Measurements from ENCODE around the gene ZNF609.

The ZNF609 gene

DNA sequence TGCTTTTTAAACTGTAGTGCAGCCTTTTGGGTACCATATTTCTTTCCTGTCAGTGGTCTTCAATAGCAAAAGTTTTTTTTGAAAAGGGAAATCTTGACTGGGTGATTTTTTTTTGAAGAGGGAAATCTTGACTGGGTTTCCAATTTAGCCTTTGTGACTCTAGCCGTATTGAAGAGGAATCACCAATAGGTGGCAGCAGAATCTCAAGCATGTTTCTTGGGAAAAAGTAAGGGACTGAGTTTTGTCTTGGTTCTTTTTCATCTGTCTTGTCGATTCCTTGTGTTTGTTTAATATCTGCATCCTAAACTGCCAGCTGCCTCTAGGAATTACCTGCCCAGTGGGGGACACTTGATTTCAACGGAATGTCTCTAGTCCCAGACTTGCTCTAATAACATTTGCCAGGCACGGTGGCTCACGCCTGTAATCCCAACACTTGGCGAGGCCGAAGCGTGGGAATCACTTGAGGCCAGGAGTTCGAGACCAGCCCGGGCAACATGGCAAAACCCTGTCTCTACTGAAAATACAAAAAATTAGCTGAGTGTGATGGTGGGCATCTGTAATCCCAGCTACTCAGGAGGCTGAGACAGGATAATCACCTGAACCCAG, 225.9 kb downstream of the ZNF609 start:
- peak; percentile 64 for TF ChIP-seq CTCF (IDR thresholded peaks at IDR 0.05; ENCODE audit: control insufficient read depth, extremely low read depth, insufficient read depth)
- H3K4me3 ChIP-seq (ENCODE audit: low read depth, low read length) = no peak overlapping the region
- DNase-seq (ENCODE audit: low read depth) = no peak

DNA sequence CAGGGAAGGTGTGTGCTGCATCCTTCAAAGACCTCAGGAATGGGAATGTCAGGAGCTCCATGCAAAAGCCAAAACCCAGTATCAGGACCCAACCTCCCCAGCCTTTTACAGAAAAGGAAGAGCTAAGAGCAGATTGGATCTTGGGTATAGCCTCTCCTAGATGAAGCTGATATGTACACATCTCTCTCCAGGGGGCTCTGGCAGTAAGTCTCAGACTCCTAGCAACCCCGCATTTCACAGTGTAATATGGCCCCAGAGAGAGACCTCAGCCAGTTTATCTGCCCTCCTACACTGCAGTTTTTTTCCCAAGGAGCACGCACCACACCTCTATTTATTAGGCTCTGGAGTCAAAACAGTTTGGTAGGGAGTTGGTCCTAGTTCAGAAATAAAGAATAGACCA, 226.8 kb downstream of the ZNF609 start:
- H3K4me3 ChIP-seq (ENCODE audit: low read depth, low read length) = no peak overlapping the region
- no peak for TF ChIP-seq CTCF (IDR thresholded peaks at IDR 0.05; ENCODE audit: control insufficient read depth, extremely low read depth, insufficient read depth)
- no peak for DNase-seq (ENCODE audit: low read depth)

DNA sequence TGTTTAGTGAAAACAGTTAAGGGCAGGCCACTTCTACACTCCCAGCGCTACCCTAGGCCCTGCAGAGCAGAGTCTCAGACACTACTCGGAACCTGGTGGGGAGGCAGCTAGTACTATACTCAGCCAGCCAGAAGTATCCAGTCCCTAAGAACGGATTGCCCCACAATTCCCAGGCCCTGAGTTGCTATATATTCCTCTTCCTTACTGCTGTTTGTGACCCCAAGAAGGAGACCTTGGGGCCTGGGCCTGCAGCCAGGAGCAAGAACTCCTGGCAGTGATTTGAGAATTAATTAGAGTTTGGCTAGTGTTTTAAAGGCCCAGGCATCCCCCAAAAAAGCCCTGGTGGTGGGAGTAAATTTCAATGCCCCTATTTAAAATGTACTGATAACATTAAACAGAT, 227.3 kb downstream of the ZNF609 start:
- no peak overlapping the region for H3K4me3 ChIP-seq (ENCODE audit: low read depth, low read length)
- DNase-seq (ENCODE audit: low read depth) = no peak
- no peak for TF ChIP-seq CTCF (IDR thresholded peaks at IDR 0.05; ENCODE audit: control insufficient read depth, extremely low read depth, insufficient read depth)

DNA sequence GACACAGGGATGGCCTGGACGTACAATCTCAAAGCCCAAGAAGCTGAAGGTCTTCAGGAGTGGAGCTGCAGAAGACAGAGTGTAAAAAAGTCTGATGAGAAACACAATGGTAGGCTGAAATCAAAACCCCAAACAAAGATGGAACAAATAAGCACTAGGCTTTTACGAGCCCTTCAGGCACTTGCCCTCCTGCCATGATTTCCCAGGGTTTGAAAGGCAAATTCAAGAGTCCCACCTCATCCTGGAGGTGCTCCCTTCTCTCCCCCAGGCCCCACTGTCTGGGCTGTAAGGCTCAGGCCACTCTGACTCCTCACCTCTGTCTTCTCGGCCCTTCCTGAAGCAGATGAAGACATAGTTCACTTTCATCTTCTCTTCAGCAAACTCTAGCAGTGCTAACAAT, 228.4 kb downstream of the ZNF609 start:
- no peak for TF ChIP-seq CTCF (IDR thresholded peaks at IDR 0.05; ENCODE audit: control insufficient read depth, extremely low read depth, insufficient read depth)
- DNase-seq (ENCODE audit: low read depth) = no peak
- H3K4me3 ChIP-seq (ENCODE audit: low read depth, low read length) = no peak overlapping the region

GRCh38 chr15:64690008-64690407, 229.6 kb downstream of the ZNF609 start:
- no peak for TF ChIP-seq CTCF (IDR thresholded peaks at IDR 0.05; ENCODE audit: control insufficient read depth, extremely low read depth, insufficient read depth)
- H3K4me3 ChIP-seq (ENCODE audit: low read depth, low read length) = no peak overlapping the region
- no peak for DNase-seq (ENCODE audit: low read depth)

DNA sequence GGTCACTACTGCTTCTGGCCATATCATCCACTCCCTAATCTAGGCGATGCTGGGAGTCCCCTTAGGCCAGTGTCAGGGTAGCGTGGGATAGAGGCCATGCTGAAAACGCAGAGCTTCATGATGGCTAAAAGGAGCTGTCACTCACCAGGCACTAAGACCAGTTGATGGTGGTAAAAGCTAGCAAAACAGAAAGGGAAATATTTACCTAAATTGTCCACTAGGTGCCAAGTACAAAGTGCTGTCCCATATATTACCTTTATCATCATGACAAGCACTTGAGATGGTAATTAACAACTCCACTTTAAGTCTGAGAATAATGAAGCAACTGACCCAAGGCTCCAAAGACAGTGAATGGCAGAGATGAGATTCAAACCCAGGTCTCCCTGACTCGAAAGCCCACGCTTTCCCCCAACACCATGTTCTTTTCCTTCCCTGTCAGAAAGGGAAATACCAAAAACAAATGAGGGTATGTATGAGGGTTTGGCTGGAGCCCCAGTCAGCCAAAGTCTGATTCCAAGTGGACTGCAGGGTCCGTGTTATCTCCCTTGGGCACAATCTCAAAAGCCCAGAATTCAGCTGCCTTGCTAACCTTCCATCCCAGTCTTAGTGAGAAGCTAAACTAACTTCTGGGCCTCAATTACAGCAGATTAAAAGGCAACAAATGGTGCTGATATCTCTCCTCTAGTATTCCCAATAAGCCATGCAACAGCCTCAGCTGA, 230.4 kb downstream of the ZNF609 start:
- TF ChIP-seq CTCF (IDR thresholded peaks at IDR 0.05; ENCODE audit: control insufficient read depth, extremely low read depth, insufficient read depth) = no peak
- no peak for DNase-seq (ENCODE audit: low read depth)
- H3K4me3 ChIP-seq (ENCODE audit: low read depth, low read length) = no peak overlapping the region
